Naive thymus-derived CD4-positive, alpha-beta T cell (primary cell): ENCODE data around the gene MUC6. TPM values are rescaled to one million over a fixed set of nuclear protein-coding genes. Genes with fewer than 3 reads are reported as not detected.
A peak's percentile ranks its signal among the peaks of the same experiment; 100 is the strongest.

ENCODE experiments used
- ATAC-seq: fragments of 150-1000 bp; cut with Tn5 transposase; 2 replicates; pipeline ENCODE4 v1.10.0; 2021; ENCODE audit warnings: mild to moderate bottlenecking, moderate library complexity
- CTCF ChIA-PET: fragments of 350-600 bp; sonication (Branson Sonifier 250); formaldehyde crosslinking; loops from one replicate; lab custom pipeline; 2021; ENCODE audit warnings: antibody characterized with exemption; lab: Charles Lee
- POLR2A ChIA-PET: fragments of 350-600 bp; sonication (Branson Sonifier 250); formaldehyde crosslinking; loops from one replicate; lab custom pipeline; 2021; ENCODE audit warnings: antibody characterized with exemption, inconsistent platforms; lab: Charles Lee
- DNase-seq, 9 donors: peaks; one replicate each; pipeline versions ENCODE4 v3.0.0 to v3.0.0-alpha.2; 2020 to 2022; ENCODE audit warnings: mixed read lengths in 1 of 9
- H3K27ac ChIP-seq: one replicate; pipeline ENCODE4 v1.7.0; 2013; ENCODE audit warnings: mild to moderate bottlenecking, low read depth, low read length, moderate library complexity
- H3K27me3 ChIP-seq, 2 donors: one replicate each; pipeline ENCODE4 v1.7.0; 2013; ENCODE audit warnings: low read length in 2 of 2, mild to moderate bottlenecking in 2 of 2, moderate library complexity in 2 of 2; ENCODE audit not compliant: control insufficient read depth in 2 of 2, insufficient read depth in 2 of 2
- H3K36me3 ChIP-seq, 3 experiments: 1 replicate in 2 of 3; 2 replicates in 1 of 3; pipeline ENCODE4 v1.7.0; 2013; ENCODE audit warnings: low read length in 3 of 3, mild to moderate bottlenecking in 3 of 3, moderate library complexity in 1 of 3; ENCODE audit not compliant: insufficient read depth in 3 of 3, control insufficient read depth in 2 of 3
- H3K4me1 ChIP-seq, 2 donors: one replicate each; pipeline ENCODE4 v1.7.0; 2013; ENCODE audit warnings: low read length in 2 of 2, mild to moderate bottlenecking in 2 of 2, moderate library complexity in 1 of 2; ENCODE audit not compliant: control insufficient read depth in 2 of 2, insufficient read depth in 2 of 2
- H3K4me3 ChIP-seq: 2 replicates; pipeline ENCODE4 v1.7.0; 2013; ENCODE audit warnings: mild to moderate bottlenecking, low read length
- H3K9me3 ChIP-seq, 3 experiments: 1 replicate in 2 of 3; 2 replicates in 1 of 3; pipeline ENCODE4 v1.7.0; 2013; ENCODE audit warnings: low read length in 3 of 3; ENCODE audit not compliant: control insufficient read depth in 2 of 3
- H3K27ac Mint-ChIP-seq, 9 donors: one replicate each; pipeline ENCODE4 v1.8.0; 2020 to 2022; ENCODE audit warnings: mixed read lengths in 9 of 9, mild to moderate bottlenecking in 8 of 9, moderate library complexity in 5 of 9, inconsistent platforms in 2 of 9
- H3K27me3 Mint-ChIP-seq, 5 donors: one replicate each; pipeline ENCODE4 v1.8.0; 2021 to 2022; ENCODE audit warnings: mixed read lengths in 5 of 5, mild to moderate bottlenecking in 1 of 5
- H3K36me3 Mint-ChIP-seq, 5 donors: one replicate each; pipeline ENCODE4 v1.8.0; 2020 to 2022; ENCODE audit warnings: mixed read lengths in 5 of 5, mild to moderate bottlenecking in 3 of 5, inconsistent platforms in 1 of 5
- H3K4me1 Mint-ChIP-seq, 7 donors: one replicate each; pipeline ENCODE4 v1.8.0; 2020 to 2022; ENCODE audit warnings: mixed read lengths in 7 of 7, mild to moderate bottlenecking in 3 of 7, inconsistent platforms in 1 of 7
- H3K4me3 Mint-ChIP-seq, 10 donors: one replicate each; pipeline ENCODE4 v1.8.0; 2020 to 2022; ENCODE audit warnings: mild to moderate bottlenecking in 10 of 10, mixed read lengths in 10 of 10, moderate library complexity in 6 of 10, inconsistent platforms in 2 of 10
- H3K9me3 Mint-ChIP-seq, 11 donors: one replicate each; pipeline ENCODE4 v1.8.0; 2020 to 2022; ENCODE audit warnings: mixed read lengths in 11 of 11, mild to moderate bottlenecking in 4 of 11, inconsistent platforms in 1 of 11, moderate library complexity in 1 of 11
- intact Hi-C, 2 donors: fragments of 100-400 bp; cut with micrococcal nuclease; formaldehyde crosslinking; loops; one replicate each; pipeline ENCODE4 v1.15.1; 2023
- polyA plus RNA-seq, 2 donors: library from polyadenylated mRNA; unstranded; fragments of 300-500 nt; fragmentation: Illumina TruSeq; gene quantifications; one replicate each; pipeline ENCODE4 v1.2.3, GENCODE V29; 2021
- total RNA-seq, 6 experiments: library from RNA in 5 of 6; stranded (reverse) in 5 of 6; gene quantifications; 1 replicate in 5 of 6; 2 replicates in 1 of 6; pipeline ENCODE4 v1.2.3 and lab custom pipeline; 2021 to 2026

Gene MUC6
- total and polyA plus RNA-seq, 7 experiments from 2014 or later, result not detected

GRCh38 chr11:1031121-1031899 lies 5.2 kb downstream of the MUC6 start:
- DNase-seq (no peak), ATAC-seq (no peak)
- Mint-ChIP-seq H3K27ac (peak overlapping the region in 1 of 9 donors; percentile 41), H3K27me3 (no peaks in the 10 kb centered on the region), H3K9me3 (peaks cover 0 to 6% (median 0%) of the 10 kb centered on the region in 11 donors), H3K4me3 (no peak overlapping the region), H3K4me1 (no peaks in the 10 kb centered on the region), H3K36me3 (no peaks in the 10 kb centered on the region)
- H3K27ac ChIP-seq, result no peak overlapping the region
- no peaks in the 10 kb centered on the region for H3K36me3 ChIP-seq
- POLR2A ChIA-PET, result no interaction called here
- H3K9me3 ChIP-seq, result no peaks in the 10 kb centered on the region
- H3K27me3 ChIP-seq, result no peaks in the 10 kb centered on the region
- no peaks in the 10 kb centered on the region for H3K4me1 ChIP-seq
- CTCF ChIA-PET, result no interaction called here
- no peak overlapping the region for H3K4me3 ChIP-seq
- intact Hi-C loops, result no loop called here

DNA sequence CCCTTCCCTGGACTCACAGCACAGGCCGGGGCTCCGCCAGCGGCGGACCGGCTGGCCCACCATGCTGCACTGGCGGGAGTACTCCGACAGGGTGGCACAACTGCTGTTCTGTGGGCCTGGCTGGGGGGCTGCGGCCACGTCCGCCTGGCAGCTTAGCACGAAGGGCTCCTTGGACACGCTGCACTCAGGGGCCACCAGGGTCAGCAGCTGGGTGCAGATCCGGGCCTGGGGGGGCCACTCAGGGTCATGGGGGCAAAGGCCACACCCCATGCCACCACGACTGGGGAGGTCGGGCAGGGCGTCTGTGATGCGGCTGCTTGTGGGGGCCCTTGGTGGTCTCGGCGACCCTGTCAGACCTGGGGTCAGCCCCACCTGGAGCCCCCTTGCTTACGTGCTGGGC lies 6.0 kb downstream of the MUC6 start:
- H3K36me3 Mint-ChIP-seq, result no peaks in the 10 kb centered on the region
- peaks cover 0 to 6% (median 0%) of the 10 kb centered on the region in 11 donors for H3K9me3 Mint-ChIP-seq
- no peak overlapping the region for H3K4me3 Mint-ChIP-seq
- no peaks in the 10 kb centered on the region for H3K27me3 Mint-ChIP-seq
- ChIA-PET POLR2A (no interaction called here), CTCF (no interaction called here)
- no peaks in the 10 kb centered on the region for H3K4me1 Mint-ChIP-seq
- ATAC-seq (no peak), DNase-seq (no peak)
- H3K27ac Mint-ChIP-seq, result no peak overlapping the region
- H3K27ac ChIP-seq, result no peak overlapping the region
- H3K36me3 ChIP-seq, result no peaks in the 10 kb centered on the region
- H3K4me1 ChIP-seq, result no peaks in the 10 kb centered on the region
- intact Hi-C loops, result no loop called here
- H3K9me3 ChIP-seq, result no peaks in the 10 kb centered on the region
- no peaks in the 10 kb centered on the region for H3K27me3 ChIP-seq
- no peak overlapping the region for H3K4me3 ChIP-seq

DNA sequence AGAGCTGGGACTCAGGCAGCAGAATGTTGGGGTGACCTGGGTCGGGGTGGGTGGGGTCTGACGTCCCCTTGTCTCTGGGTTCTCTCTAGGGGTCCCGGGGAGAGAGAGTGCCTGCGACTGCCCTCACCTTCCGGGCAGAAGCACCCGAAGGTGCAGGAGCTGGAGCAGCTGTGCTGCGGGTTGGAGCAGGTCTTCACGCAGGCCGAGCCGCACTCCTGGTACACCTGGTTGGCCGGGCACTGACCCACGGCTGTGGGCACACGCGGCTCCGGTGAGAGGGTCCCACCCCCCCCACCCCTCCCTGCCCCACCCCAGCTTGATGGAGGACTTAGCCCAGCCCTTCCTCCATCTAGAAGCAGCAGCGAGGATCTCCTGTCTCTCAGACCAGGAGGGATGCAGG lies 6.4 kb downstream of the MUC6 start:
- ATAC-seq (no peak), DNase-seq (no peak)
- no peaks in the 10 kb centered on the region for H3K36me3 ChIP-seq
- H3K27ac ChIP-seq, result no peak overlapping the region
- Mint-ChIP-seq H3K27ac (no peak overlapping the region), H3K4me3 (no peak overlapping the region), H3K9me3 (peaks cover 0 to 6% (median 0%) of the 10 kb centered on the region in 11 donors), H3K36me3 (no peaks in the 10 kb centered on the region), H3K27me3 (no peaks in the 10 kb centered on the region), H3K4me1 (no peaks in the 10 kb centered on the region)
- ChIA-PET POLR2A (interaction anchor here (0.6 kb wide), 1 partner anchor 554 kb away, joined by 3 read pairs; no protein-coding TSS in a partner anchor), CTCF (no interaction called here)
- no peaks in the 10 kb centered on the region for H3K4me1 ChIP-seq
- intact Hi-C loops, result no loop called here
- H3K27me3 ChIP-seq, result no peaks in the 10 kb centered on the region
- no peaks in the 10 kb centered on the region for H3K9me3 ChIP-seq
- no peak overlapping the region for H3K4me3 ChIP-seq

GRCh38 chr11:1029654-1030053 lies 6.9 kb downstream of the MUC6 start:
- H3K4me1 ChIP-seq, result no peaks in the 10 kb centered on the region
- no peak overlapping the region for H3K4me3 Mint-ChIP-seq
- no peaks in the 10 kb centered on the region for H3K36me3 Mint-ChIP-seq
- H3K36me3 ChIP-seq, result no peaks in the 10 kb centered on the region
- H3K4me1 Mint-ChIP-seq, result no peaks in the 10 kb centered on the region
- no peaks in the 10 kb centered on the region for H3K27me3 Mint-ChIP-seq
- H3K27ac ChIP-seq, result no peak overlapping the region
- DNase-seq (no peak), ATAC-seq (no peak)
- POLR2A ChIA-PET, result interaction anchor here (0.6 kb wide), 1 partner anchor 555 kb away, joined by 3 read pairs; no protein-coding TSS in a partner anchor
- no peak overlapping the region for H3K27ac Mint-ChIP-seq
- no peak overlapping the region for H3K4me3 ChIP-seq
- no peaks in the 10 kb centered on the region for H3K27me3 ChIP-seq
- no peaks in the 10 kb centered on the region for H3K9me3 ChIP-seq
- CTCF ChIA-PET, result no interaction called here
- H3K9me3 Mint-ChIP-seq, result peaks cover 0 to 6% (median 0%) of the 10 kb centered on the region in 11 donors
- intact Hi-C loops, result no loop called here

DNA sequence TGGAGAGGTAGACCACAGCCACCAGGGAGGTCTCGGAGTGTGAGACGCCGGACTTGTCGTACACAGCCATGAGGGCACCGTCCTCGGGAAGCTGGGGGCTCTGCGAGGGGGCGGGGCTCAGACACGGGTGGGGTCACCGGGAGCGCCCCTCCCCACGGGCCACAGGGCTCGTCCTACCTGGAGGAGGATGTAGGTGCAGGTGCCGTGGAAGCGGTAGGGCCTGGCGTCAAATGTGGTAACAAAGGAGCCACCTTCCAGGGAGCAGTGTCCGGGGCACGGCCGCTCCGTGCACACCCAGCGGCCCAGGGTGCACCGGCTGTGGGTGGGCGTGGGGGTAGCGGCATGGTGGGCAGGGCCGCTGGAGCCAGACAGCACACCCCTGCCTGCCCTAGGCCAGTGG lies 7.5 kb downstream of the MUC6 start:
- Histone ChIP-seq H3K27me3 (no peaks in the 10 kb centered on the region), H3K27ac (no peak overlapping the region), H3K36me3 (no peaks in the 10 kb centered on the region), H3K4me1 (no peaks in the 10 kb centered on the region), H3K9me3 (no peaks in the 10 kb centered on the region), H3K4me3 (no peak overlapping the region)
- no peak for DNase-seq
- Mint-ChIP-seq H3K27me3 (no peaks in the 10 kb centered on the region), H3K4me1 (no peaks in the 10 kb centered on the region), H3K9me3 (peaks cover 0 to 6% (median 0%) of the 10 kb centered on the region in 11 donors), H3K4me3 (no peak overlapping the region), H3K36me3 (no peaks in the 10 kb centered on the region), H3K27ac (no peak overlapping the region)
- no peak for ATAC-seq
- ChIA-PET CTCF (no interaction called here), POLR2A (no interaction called here)
- intact Hi-C loops, result no loop called here

DNA sequence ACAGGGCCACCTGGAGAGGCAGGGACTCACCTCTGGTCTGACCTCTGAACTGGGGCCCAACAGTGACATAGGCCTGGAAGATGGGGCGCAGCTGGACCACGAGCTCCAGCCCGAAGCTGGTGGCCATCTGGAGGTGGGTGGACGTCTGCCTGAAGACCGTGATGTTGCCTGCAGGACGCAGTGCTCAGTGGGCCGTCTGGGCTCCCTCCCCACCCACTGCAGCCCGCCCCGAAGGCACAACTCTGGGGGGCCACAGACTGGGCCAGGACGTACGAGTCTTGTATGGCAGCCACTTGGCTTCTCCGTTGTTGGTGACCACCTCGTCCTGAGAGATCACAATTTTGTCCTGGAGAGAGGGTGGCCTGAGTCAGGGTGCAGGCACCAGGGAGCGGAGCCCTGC lies 7.9 kb downstream of the MUC6 start:
- Histone ChIP-seq H3K27me3 (no peaks in the 10 kb centered on the region), H3K4me1 (no peaks in the 10 kb centered on the region), H3K4me3 (no peak overlapping the region), H3K36me3 (no peaks in the 10 kb centered on the region), H3K9me3 (no peaks in the 10 kb centered on the region), H3K27ac (no peak overlapping the region)
- Mint-ChIP-seq H3K9me3 (peaks cover 0 to 6% (median 0%) of the 10 kb centered on the region in 11 donors), H3K36me3 (no peaks in the 10 kb centered on the region), H3K4me1 (no peaks in the 10 kb centered on the region), H3K27ac (peak overlapping the region in 1 of 9 donors; percentile 82), H3K4me3 (no peak overlapping the region), H3K27me3 (no peaks in the 10 kb centered on the region)
- ATAC-seq (no peak), DNase-seq (peak in 1 of 9 donors; percentile 2)
- ChIA-PET POLR2A (no interaction called here), CTCF (no interaction called here)
- intact Hi-C loops, result no loop called here

DNA sequence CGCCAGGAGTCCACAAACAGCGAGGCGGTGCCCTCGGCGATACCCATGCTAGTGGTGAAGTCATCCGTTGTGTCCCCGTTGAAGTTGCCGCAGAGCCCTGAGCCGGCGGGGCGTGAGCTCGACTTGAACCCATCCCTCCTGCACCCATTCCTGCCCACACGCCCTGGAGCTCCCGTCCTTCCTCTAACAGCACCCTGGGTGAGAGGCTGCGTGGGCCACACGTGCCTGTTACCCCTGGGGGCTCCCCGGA lies 8.3 kb downstream of the MUC6 start:
- no peaks in the 10 kb centered on the region for H3K36me3 ChIP-seq
- intact Hi-C loops, result no loop called here

More for the DNA sequence above, 8.3 kb downstream of the MUC6 start:
- H3K4me3 Mint-ChIP-seq, result no peak overlapping the region
- H3K27ac Mint-ChIP-seq, result no peak overlapping the region
- DNase-seq, result no peak
- no peak for ATAC-seq
- no peaks in the 10 kb centered on the region for H3K27me3 Mint-ChIP-seq
- H3K4me1 ChIP-seq, result no peaks in the 10 kb centered on the region
- H3K9me3 ChIP-seq, result no peaks in the 10 kb centered on the region
- no peak overlapping the region for H3K27ac ChIP-seq
- ChIA-PET CTCF (no interaction called here), POLR2A (no interaction called here)
- H3K27me3 ChIP-seq, result no peaks in the 10 kb centered on the region
- peaks cover 0 to 6% (median 0%) of the 10 kb centered on the region in 11 donors for H3K9me3 Mint-ChIP-seq
- H3K36me3 Mint-ChIP-seq, result peaks cover 0 to 2% (median under 1%) of the 10 kb centered on the region in 5 donors
- no peak overlapping the region for H3K4me3 ChIP-seq
- peaks cover 0 to under 1% (median 0%) of the 10 kb centered on the region in 7 donors for H3K4me1 Mint-ChIP-seq
